ENCODE results near the gene SNAPC2.

SNAPC2 gene

GRCh38 chr19:7912697-7913564, 7.2 kb upstream of the SNAPC2 start:
- Histone ChIP-seq H3K36me3 (ENCODE audit: insufficient read depth, low read length) (peaks cover 36% of the 10 kb centered on the region), H3K27me3 (ENCODE audit: insufficient read depth, low read length) (peaks cover 4% of the 10 kb centered on the region; the same call in 1 of the 2 replicates), H3K9ac (ENCODE audit: low read length) (no peak overlapping the region), H3K4me1 (ENCODE audit: insufficient read depth, low read length, severe bottlenecking) (peaks cover 26% of the 10 kb centered on the region), H3K27ac (ENCODE audit: low read depth, low read length, poor library complexity, severe bottlenecking) (no peak overlapping the region), H3K9me3 (ENCODE audit: low read length) (no peaks in the 10 kb centered on the region), H3F3A (ENCODE audit: insufficient read depth, low read length) (no peaks in the 10 kb centered on the region), H3K9me2 (ENCODE audit: low read depth, low read length) (no peaks in the 10 kb centered on the region), H3K4me3 (ENCODE audit: low read depth, low read length, poor library complexity, severe bottlenecking) (no peak overlapping the region), H3K4me2 (ENCODE audit: low read length) (no peak overlapping the region), H2AFZ (ENCODE audit: low read length) (no peak overlapping the region), H3K79me2 (ENCODE audit: insufficient read depth, low read length) (no peaks in the 10 kb centered on the region), H4K20me1 (ENCODE audit: insufficient read depth, low read length) (no peaks in the 10 kb centered on the region)
- TF ChIP-seq CTCF (IDR thresholded peaks at IDR 0.05; ENCODE audit: low read length) (no peak), EZH2 (IDR thresholded peaks at IDR 0.05; ENCODE audit: borderline replicate concordance, low read length) (no peak)

GRCh38 chr19:7913652-7914051, 6.5 kb upstream of the SNAPC2 start:
- Histone ChIP-seq H3K36me3 (ENCODE audit: insufficient read depth, low read length) (peaks cover 36% of the 10 kb centered on the region), H3K27ac (ENCODE audit: low read depth, low read length, poor library complexity, severe bottlenecking) (no peak overlapping the region), H3K4me1 (ENCODE audit: insufficient read depth, low read length, severe bottlenecking) (peaks cover 27% of the 10 kb centered on the region), H3K9ac (ENCODE audit: low read length) (no peak overlapping the region), H3K79me2 (ENCODE audit: insufficient read depth, low read length) (no peaks in the 10 kb centered on the region), H3K9me2 (ENCODE audit: low read depth, low read length) (no peaks in the 10 kb centered on the region), H3K4me3 (ENCODE audit: low read depth, low read length, poor library complexity, severe bottlenecking) (no peak overlapping the region), H4K20me1 (ENCODE audit: insufficient read depth, low read length) (no peaks in the 10 kb centered on the region), H3F3A (ENCODE audit: insufficient read depth, low read length) (no peaks in the 10 kb centered on the region), H3K4me2 (ENCODE audit: low read length) (no peak overlapping the region), H3K27me3 (ENCODE audit: insufficient read depth, low read length) (peaks cover 4% of the 10 kb centered on the region; the same call in 1 of the 2 replicates), H3K9me3 (ENCODE audit: low read length) (no peaks in the 10 kb centered on the region), H2AFZ (ENCODE audit: low read length) (no peak overlapping the region)
- TF ChIP-seq EZH2 (IDR thresholded peaks at IDR 0.05; ENCODE audit: borderline replicate concordance, low read length) (no peak), CTCF (IDR thresholded peaks at IDR 0.05; ENCODE audit: low read length) (no peak)

- Histone ChIP-seq H3K4me3 (ENCODE audit: low read depth, low read length, poor library complexity, severe bottlenecking) (no peak overlapping the region), H4K20me1 (ENCODE audit: insufficient read depth, low read length) (no peaks in the 10 kb centered on the region), H3K9ac (ENCODE audit: low read length) (no peak overlapping the region), H3K27ac (ENCODE audit: low read depth, low read length, poor library complexity, severe bottlenecking) (no peak overlapping the region), H3F3A (ENCODE audit: insufficient read depth, low read length) (no peaks in the 10 kb centered on the region), H3K4me1 (ENCODE audit: insufficient read depth, low read length, severe bottlenecking) (peaks cover 28% of the 10 kb centered on the region), H3K79me2 (ENCODE audit: insufficient read depth, low read length) (no peaks in the 10 kb centered on the region), H3K27me3 (ENCODE audit: insufficient read depth, low read length) (peaks cover 4% of the 10 kb centered on the region; the same call in 1 of the 2 replicates), H3K36me3 (ENCODE audit: insufficient read depth, low read length) (peaks cover 36% of the 10 kb centered on the region), H3K9me3 (ENCODE audit: low read length) (no peaks in the 10 kb centered on the region), H3K4me2 (ENCODE audit: low read length) (no peak overlapping the region), H3K9me2 (ENCODE audit: low read depth, low read length) (no peaks in the 10 kb centered on the region), H2AFZ (ENCODE audit: low read length) (no peak overlapping the region)
- TF ChIP-seq CTCF (IDR thresholded peaks at IDR 0.05; ENCODE audit: low read length), result no peak
- no peak for TF ChIP-seq EZH2 (IDR thresholded peaks at IDR 0.05; ENCODE audit: borderline replicate concordance, low read length)
Measured at GRCh38 chr19:7914099-7914498, 6.0 kb upstream of the SNAPC2 start.
